ENCODE measurements around the gene BLM. TPM values are rescaled to one million over a fixed set of nuclear protein-coding genes. Genes with fewer than 3 reads are reported as not detected.

BLM gene
- total and polyA plus RNA-seq, 2 of the 13 experiments (the other 11 are each of a cell fraction or from before 2014, with no cell fraction given) = 5.1 to 11.8 TPM

DNA sequence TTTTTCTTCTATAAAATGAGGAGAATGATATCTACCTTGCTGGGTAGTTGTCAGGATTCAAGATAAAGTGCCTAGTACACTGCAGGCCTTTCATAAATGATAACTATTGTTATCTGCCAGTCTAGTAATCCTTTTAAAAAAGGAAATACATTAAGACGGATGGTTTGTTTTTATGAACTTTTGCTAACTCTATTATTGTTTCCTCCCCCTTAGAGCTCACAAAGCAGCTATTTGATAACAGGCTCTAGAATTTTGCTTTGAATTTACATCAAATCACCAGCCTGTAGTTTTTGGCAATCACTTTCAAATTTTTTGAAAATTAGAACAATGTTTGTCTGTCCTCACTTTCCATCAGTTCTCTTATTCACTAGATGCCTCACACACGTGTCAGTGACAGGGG lies 39.8 kb downstream of the BLM start:
- Histone ChIP-seq H3K4me1 (ENCODE audit: insufficient read depth, low read length) (no peaks in the 10 kb centered on the region), H2AFZ (ENCODE audit: low read length) (no peak overlapping the region), H3K4me3 (replicated peaks in 1 of 3; ENCODE audit: insufficient read depth in 1 of 3, low read depth in 2 of 3, low read length in 3 of 3) (no peak overlapping the region), H4K20me1 (ENCODE audit: insufficient read depth, low read length) (no peaks in the 10 kb centered on the region), H3K4me2 (ENCODE audit: low read depth, low read length) (no peak overlapping the region), H3K36me3 (replicated peaks in 1 of 2; ENCODE audit: control insufficient read depth in 1 of 2, insufficient read depth in 2 of 2, low read length in 2 of 2) (peaks cover 1 to 13% of the 10 kb centered on the region in 2 experiments; a peak in 3 of 5 replicates), H3K27ac (ENCODE audit: extremely low read length, insufficient read depth, low read length) (no peak overlapping the region), H3K9me3 (ENCODE audit: low read length) (no peaks in the 10 kb centered on the region), H3K27me3 (ENCODE audit: control insufficient read depth in 1 of 2, insufficient read depth in 2 of 2, low read length in 2 of 2) (no peaks in the 10 kb centered on the region), H3K9ac (ENCODE audit: insufficient read depth, low read depth, low read length) (no peak overlapping the region), H3K79me2 (ENCODE audit: insufficient read depth, low read length) (no peaks in the 10 kb centered on the region)
- intact Hi-C loops (cut with micrococcal nuclease; ENCODE audit: unreplicated experiment) (no loop called here), in situ Hi-C loops (cut with HindIII; ENCODE audit: extremely low pct_ligation_motif_present, low pct_unique_long_range_greater_than_20kb) (no loop called here)
- no peak for ATAC-seq
- no peak for TF ChIP-seq CBX5 (CRISPR knock-in tag; IDR thresholded peaks at IDR 0.05; ENCODE audit: borderline replicate concordance)
- no TSS peak for BruUV-seq (replicated peaks)
- no peak for DNase-seq (ENCODE audit: low spot score)
- ChIA-PET POLR2A (no interaction called here), CTCF (ENCODE audit: low intra/inter-chr PET ratio, low total read pairs) (no interaction called here)
- no peak for FAIRE-seq
- WGBS (ENCODE audit: low lambda C conversion rate) = 98% methylated on average over 2 of the region's 2 CpGs

DNA sequence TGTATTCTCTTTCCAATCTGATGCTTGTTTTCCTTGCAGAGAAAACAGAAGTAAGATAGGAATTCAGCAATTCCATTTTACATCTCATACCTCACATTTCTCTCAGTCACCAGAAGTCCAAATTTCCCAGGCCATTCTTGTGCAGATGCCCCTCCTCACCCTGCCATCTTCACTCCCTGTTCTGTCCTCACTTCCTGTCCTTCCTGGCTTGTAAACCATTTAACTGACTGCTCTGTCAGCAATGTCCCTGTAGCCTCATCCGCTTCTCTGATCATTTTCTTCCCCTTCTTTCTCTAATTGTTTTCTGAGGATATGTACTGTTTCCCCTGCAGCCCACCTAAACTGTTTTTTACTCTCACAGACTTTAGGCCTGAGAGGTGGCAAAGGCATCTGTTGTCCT lies 40.3 kb downstream of the BLM start:
- FAIRE-seq (no peak), ATAC-seq (no peak), DNase-seq (ENCODE audit: low spot score) (no peak)
- H3K9me3 ChIP-seq (ENCODE audit: low read length) = no peaks in the 10 kb centered on the region
- in situ Hi-C loops (cut with HindIII; ENCODE audit: extremely low pct_ligation_motif_present, low pct_unique_long_range_greater_than_20kb) = no loop called here
- whole genome bisulfite sequencing (ENCODE audit: low lambda C conversion rate) = 92% methylated on average over 1 of the region's 1 CpG
- H3K79me2 ChIP-seq (ENCODE audit: insufficient read depth, low read length) = no peaks in the 10 kb centered on the region
- peaks cover 1 to 13% of the 10 kb centered on the region in 2 experiments; a peak in 3 of 5 replicates for H3K36me3 ChIP-seq (replicated peaks in 1 of 2; ENCODE audit: control insufficient read depth in 1 of 2, insufficient read depth in 2 of 2, low read length in 2 of 2)
- ChIA-PET CTCF (ENCODE audit: low intra/inter-chr PET ratio, low total read pairs) (no interaction called here), POLR2A (no interaction called here)
- H2AFZ ChIP-seq (ENCODE audit: low read length) = no peak overlapping the region
- no peaks in the 10 kb centered on the region for H3K27me3 ChIP-seq (ENCODE audit: control insufficient read depth in 1 of 2, insufficient read depth in 2 of 2, low read length in 2 of 2)
- intact Hi-C loops (cut with micrococcal nuclease; ENCODE audit: unreplicated experiment) = no loop called here
- H3K4me1 ChIP-seq (ENCODE audit: insufficient read depth, low read length) = no peaks in the 10 kb centered on the region
- no peak overlapping the region for H3K27ac ChIP-seq (ENCODE audit: extremely low read length, insufficient read depth, low read length)
- no TSS peak for BruUV-seq (replicated peaks)
- H3K4me3 ChIP-seq (replicated peaks in 1 of 3; ENCODE audit: insufficient read depth in 1 of 3, low read depth in 2 of 3, low read length in 3 of 3) = no peak overlapping the region
- H4K20me1 ChIP-seq (ENCODE audit: insufficient read depth, low read length) = no peaks in the 10 kb centered on the region
- H3K9ac ChIP-seq (ENCODE audit: insufficient read depth, low read depth, low read length) = no peak overlapping the region
- H3K4me2 ChIP-seq (ENCODE audit: low read depth, low read length) = no peak overlapping the region
- TF ChIP-seq KLF9 (CRISPR knock-in tag; IDR thresholded peaks at IDR 0.05; ENCODE audit: low read depth) (no peak), U2AF1 (optimal IDR thresholded peaks at IDR 0.05; ENCODE audit: low read depth, low read length) (no peak), HNRNPH1 (optimal IDR thresholded peaks at IDR 0.05; ENCODE audit: low read depth, low read length) (no peak), ZNF460 (CRISPR knock-in tag; IDR thresholded peaks at IDR 0.05; ENCODE audit: borderline replicate concordance) (no peak), DNMT1 (CRISPR knock-in tag; IDR thresholded peaks at IDR 0.05) (no peak), SMARCC2 (IDR thresholded peaks at IDR 0.05) (no peak)
- TF ChIP-seq, protein P1, sequence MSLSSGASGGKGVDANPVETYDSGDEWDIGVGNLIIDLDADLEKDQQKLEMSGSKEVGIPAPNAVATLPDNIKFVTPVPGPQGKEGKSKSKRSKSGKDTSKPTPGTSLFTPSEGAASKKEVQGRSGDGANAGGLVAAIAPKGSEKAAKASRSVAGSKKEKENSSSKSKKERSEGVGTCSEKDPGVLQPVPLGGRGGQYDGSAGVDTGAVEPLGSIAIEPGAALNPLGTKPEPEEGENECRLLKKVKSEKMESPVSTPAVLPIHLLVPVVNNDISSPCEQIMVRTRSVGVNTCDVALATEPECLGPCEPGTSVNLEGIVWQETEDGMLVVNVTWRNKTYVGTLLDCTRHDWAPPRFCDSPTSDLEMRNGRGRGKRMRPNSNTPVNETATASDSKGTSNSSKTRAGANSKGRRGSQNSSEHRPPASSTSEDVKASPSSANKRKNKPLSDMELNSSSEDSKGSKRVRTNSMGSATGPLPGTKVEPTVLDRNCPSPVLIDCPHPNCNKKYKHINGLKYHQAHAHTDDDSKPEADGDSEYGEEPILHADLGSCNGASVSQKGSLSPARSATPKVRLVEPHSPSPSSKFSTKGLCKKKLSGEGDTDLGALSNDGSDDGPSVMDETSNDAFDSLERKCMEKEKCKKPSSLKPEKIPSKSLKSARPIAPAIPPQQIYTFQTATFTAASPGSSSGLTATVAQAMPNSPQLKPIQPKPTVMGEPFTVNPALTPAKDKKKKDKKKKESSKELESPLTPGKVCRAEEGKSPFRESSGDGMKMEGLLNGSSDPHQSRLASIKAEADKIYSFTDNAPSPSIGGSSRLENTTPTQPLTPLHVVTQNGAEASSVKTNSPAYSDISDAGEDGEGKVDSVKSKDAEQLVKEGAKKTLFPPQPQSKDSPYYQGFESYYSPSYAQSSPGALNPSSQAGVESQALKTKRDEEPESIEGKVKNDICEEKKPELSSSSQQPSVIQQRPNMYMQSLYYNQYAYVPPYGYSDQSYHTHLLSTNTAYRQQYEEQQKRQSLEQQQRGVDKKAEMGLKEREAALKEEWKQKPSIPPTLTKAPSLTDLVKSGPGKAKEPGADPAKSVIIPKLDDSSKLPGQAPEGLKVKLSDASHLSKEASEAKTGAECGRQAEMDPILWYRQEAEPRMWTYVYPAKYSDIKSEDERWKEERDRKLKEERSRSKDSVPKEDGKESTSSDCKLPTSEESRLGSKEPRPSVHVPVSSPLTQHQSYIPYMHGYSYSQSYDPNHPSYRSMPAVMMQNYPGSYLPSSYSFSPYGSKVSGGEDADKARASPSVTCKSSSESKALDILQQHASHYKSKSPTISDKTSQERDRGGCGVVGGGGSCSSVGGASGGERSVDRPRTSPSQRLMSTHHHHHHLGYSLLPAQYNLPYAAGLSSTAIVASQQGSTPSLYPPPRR (CRISPR knock-in tag; IDR thresholded peaks at IDR 0.05; ENCODE audit: borderline replicate concordance) = no peak
- TF ChIP-seq, protein P2, sequence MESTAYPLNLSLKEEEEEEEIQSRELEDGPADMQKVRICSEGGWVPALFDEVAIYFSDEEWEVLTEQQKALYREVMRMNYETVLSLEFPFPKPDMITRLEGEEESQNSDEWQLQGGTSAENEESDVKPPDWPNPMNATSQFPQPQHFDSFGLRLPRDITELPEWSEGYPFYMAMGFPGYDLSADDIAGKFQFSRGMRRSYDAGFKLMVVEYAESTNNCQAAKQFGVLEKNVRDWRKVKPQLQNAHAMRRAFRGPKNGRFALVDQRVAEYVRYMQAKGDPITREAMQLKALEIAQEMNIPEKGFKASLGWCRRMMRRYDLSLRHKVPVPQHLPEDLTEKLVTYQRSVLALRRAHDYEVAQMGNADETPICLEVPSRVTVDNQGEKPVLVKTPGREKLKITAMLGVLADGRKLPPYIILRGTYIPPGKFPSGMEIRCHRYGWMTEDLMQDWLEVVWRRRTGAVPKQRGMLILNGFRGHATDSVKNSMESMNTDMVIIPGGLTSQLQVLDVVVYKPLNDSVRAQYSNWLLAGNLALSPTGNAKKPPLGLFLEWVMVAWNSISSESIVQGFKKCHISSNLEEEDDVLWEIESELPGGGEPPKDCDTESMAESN (CRISPR knock-in tag; conservative IDR thresholded peaks at IDR 0.05) = no peak

All from HepG2 (cell line).